HG03066 (cell line): Measurements from ENCODE around the gene ADARB2.

Source experiments
- ATAC-seq: cut with Tn5 transposase; IDR thresholded peaks from one replicate; pipeline ENCODE4 v1.9.1; 2021; ENCODE audit warnings: low read depth; ENCODE audit not compliant: unreplicated experiment

Gene ADARB2

GRCh38 chr10:1390200-1390599 is 347.1 kb downstream of the ADARB2 start:
- ATAC-seq: no peak

DNA sequence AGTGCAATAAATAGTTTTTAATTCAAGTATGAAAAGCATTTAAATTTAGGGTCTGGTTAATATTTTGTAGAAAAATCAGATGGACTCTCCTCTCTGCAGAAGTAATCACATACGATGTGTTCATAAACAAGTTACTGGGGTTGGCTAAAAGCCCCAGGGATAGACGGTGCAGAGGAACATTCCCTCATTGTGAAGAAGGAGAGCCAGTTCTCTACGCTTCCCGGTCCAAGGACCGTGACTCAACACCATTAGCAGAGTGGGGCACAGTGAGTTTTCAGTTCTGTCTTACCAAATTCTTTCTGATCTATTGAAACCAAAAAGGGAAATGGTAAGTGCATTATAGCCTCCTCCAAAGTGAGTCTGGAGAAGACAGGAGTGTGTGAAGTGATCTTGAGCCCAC is 353.3 kb downstream of the ADARB2 start:
- ATAC-seq: no peak

DNA sequence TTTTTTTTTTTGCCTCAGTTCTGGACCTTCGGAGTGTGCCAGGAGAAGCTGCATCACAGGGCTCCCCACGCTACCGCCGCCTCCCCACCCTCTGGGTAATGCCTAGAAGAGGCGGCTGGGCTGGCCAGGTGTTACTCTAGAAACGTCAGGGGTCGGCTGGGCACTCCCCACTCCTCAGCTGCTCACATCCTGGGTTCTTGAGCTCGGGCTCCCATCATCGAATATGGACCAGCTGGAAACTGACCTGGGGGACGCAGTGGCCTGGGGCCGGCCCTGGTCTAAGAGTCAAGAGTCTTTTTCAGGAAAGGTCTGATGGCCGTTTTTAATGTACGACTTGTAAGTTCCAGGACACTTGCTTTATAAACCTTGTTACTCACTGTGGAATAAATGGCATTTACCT is 354.6 kb downstream of the ADARB2 start:
- no peak for ATAC-seq

DNA sequence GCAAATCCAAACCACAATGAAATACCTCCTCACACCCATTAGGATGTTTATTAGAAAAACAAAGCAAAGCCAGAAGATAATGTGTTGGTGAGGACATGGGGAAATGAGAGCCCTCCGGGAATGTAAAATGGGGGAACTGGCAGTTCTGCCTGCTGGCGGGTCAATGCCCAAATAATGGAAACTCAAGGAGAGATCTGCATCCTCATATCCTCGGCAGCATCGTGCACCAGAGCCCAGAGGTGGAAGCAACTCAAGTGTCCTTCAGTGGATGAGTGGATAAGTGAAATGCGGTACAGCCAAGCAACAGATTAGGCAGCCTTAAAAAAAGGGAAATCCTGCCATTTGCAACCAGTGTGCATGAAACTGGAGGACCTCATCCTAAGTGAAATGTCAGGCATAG is 356.0 kb downstream of the ADARB2 start:
- no peak for ATAC-seq

GRCh38 chr10:1380088-1380671 is 357.1 kb downstream of the ADARB2 start:
- no peak for ATAC-seq

DNA sequence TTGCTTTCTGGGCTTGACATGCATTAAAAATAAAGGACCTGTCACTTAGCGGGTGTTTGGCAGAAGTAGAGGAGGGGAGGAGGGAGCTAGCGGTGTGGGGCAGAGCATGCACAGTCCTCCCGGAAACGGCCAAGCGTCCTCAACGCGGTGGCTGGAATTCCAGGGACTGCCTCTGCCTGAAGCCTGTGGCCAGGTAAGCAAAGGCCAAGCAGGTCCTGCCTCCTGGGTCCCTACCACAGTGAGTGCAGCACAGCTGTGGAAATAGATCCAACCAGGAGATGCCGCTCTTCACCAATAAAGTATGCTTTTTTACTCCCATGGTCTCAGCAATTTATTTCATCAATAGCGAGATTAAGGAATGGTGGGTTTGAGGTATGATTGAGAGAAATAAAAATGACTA is 357.7 kb downstream of the ADARB2 start:
- no peak for ATAC-seq

DNA sequence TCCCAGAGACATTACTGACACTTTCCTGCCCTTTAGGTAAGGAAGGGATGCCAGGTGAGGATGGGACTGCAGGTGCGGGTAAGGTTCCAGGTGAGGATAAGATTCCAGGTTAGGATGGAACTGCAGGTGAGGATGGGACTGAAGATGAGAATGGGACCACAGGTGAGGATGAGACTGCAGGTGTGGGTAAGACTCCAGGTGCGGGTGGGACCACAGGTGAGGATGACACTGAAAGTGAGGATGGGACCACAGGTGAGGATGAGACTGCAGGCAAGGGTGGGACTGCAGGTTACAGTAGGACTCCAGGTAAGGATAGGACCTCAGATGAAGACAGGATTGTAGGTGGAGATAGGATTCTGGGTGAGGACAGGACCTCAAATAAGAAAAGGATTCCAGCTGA is 358.9 kb downstream of the ADARB2 start:
- ATAC-seq: no peak

- no peak for ATAC-seq
These were observed 359.5 kb downstream of the ADARB2 start for GRCh38 chr10:1377740-1378397.

DNA sequence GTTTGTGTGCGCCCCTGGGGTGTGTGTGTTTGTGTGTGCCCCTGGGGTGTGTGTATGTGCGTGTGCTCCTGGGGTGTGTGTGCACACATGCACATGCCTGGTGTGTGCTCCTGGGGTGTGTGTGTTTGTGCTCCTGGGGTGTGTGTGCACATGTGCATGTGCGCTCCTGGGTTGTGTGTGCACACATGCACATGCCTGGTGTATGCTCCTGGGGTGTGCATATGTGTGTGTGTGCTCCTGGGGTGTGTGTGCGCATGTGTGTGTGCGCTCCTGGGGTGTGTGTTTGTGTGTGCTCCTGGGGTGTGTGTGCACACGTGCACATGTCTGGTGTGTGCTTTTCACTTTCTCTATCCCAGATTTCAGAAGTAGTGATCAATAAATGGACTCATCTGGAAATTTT is 360.1 kb downstream of the ADARB2 start:
- ATAC-seq: no peak

- no peak for ATAC-seq
These were observed 360.9 kb downstream of the ADARB2 start for GRCh38 chr10:1376384-1376945.

- no peak for ATAC-seq
These were observed 361.8 kb downstream of the ADARB2 start for GRCh38 chr10:1375346-1376170.

DNA sequence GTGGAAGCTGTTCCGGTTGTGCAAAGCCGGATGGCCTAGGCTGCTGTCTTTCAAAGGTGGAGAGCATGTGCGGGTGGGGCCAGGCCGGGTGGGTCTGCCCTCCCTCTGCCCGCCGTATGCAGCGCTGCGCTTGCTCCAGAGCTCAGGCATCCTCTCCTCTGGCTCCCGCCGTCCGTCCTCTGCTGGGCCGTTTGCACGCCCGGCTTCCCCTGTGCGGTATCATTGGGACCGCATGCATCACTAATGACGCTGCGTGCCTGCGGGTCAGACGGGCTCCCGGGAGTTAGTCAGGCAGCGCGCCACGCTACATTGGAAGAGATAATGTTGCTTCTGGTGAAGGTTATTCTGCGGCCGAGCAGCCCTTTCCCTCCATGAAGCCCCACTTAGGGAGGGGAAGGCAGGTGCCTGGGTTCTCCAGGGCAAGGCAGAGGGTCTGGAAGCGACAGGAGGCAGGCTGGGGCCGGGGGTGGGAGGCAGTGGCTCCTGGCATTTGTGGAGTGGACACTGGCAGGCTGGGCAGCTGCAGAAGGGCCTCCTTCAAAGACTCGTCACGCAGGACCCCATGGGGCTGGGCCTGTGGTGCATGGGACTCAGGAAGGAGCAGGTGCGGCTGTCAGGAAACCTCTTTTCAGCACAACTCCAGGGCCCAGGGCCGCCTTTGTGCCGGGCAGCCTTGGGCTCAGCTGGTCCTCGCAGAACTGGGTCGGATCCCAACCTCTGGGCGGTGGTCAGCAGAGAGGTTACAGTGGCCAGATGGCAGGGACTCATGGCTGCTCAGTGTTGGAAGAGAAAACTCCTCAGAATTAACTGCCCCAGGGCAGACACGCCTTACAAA is 362.6 kb downstream of the ADARB2 start:
- no peak for ATAC-seq

DNA sequence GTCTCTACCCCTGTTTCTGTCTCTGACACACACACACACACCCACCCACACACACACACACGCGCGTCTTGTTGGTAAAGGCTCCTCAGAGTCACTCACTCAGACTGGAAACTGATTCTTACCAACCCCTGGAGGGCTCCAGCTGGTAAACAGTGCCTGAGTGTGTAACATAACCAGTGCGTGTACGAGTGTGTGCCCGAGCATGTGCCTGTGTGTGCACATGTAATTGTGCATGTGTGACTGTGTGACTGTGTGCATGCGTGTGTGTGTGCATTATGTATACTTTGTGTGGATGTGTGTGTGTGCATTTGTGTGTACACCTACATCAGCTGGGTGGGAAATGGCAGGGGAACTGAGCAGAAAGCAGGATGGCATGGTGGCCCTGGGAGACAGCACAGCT is 364.0 kb downstream of the ADARB2 start:
- no peak for ATAC-seq

GRCh38 chr10:1372212-1372611 is 365.1 kb downstream of the ADARB2 start:
- no peak for ATAC-seq

DNA sequence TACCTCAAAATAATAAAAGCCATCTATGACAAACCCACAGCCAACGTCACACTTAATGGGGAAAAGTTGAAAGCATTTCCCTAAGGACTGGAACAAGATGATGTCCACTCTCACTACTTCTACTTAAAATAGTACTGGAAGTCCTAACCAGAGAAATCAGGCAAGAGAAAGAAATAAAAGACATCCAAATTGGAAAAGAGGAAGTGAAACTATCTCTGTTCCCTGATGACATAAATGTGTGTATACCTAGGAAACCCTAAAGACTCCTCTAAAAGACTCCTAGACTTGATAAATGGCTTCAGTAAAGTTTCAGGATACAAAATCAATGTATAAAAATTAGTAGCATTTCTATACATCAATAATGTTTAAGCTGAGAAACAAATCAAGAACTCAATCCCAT is 367.0 kb downstream of the ADARB2 start:
- no peak for ATAC-seq

- no peak for ATAC-seq
These were observed 367.7 kb downstream of the ADARB2 start for GRCh38 chr10:1369665-1370064.

DNA sequence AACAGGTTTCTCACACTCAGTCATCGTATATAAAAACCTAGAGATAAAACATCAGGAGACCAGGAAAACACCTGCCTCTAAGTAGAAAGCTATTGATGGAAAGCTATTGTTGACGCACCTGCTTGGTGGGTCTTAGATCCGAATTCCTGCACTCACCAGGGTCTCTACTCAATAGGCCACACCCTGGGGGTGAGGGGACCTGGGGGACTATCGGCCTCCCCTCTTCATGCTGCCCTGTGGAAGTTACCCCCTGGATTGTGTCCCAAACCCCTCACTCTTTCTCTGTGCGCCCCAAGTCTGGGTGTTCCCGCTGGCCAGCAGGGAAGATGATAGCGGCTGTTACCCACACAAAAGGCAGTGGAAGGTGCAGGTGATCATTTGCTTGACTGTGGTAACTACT is 368.1 kb downstream of the ADARB2 start:
- ATAC-seq: no peak

DNA sequence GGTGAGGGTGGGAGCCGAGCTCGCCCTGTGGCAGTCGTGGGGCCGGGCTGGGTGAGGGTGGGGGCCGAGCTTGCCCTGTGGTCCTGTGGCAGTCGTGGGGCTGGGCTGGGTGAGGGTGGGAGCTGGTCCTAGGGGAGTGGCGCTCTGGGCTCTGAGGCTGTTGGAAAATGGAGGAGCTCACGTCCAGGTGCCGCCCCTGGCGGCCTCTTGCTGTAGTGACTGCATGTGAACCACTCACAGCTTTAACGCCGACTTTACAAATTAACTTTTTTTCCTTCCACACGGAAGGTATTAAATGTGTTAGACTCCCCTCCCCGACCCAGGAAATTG is 368.5 kb downstream of the ADARB2 start:
- no peak for ATAC-seq

DNA sequence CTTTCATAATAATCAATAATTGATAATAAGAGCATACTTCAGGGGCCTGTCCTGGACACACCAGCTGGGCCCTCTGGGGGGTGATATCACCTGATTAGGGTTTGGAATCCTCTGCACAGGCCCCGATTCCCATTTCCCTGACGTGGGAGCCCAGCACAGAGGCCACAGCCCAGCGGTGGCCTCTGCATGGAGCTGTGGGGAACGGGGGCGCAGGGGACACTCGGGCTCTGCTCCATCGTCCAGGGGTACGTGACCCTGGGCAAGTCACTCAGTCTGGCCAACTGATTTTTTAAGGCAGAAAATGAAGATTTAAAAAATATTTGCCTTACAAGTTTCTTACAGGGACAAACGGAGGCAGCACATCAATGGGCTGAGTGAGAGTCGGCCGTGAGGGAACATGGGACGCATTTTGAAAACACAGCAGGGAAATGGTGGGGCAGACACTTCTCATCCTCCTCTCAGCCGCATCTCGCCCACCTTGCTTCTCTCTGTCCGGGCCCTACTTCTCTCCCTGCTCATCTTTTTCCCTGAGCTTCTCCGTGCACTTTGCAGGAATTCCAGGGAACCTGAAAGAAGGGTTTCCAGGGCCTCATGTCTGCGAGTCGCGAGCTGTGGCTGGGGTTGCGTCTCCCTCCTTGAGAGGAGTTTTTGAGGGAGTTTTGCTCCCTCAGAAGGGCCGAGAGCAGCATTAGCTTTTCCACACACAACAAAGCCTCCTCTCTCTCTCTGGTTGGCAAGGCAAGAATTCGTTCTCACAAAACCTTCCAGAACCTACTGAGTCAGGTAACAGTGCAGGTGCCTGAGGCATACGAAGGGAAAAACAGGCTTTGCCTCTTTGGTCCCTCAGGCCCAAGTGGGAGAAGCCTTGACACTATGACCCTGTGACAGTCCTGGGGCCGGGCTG is 369.1 kb downstream of the ADARB2 start:
- ATAC-seq: no peak
